ENCODE results near the gene HS3ST4. TPM values are rescaled to one million over a fixed set of nuclear protein-coding genes. Genes with fewer than 3 reads are reported as not detected.

Gene HS3ST4
- total and polyA plus RNA-seq, 2 experiments from 2014 or later: 0.44 to 2.1 TPM

- no peak for TF ChIP-seq ZNF462 (CRISPR knock-in tag; IDR thresholded peaks at IDR 0.05)
- no peak for TF ChIP-seq ZNF331 (CRISPR knock-in tag; IDR thresholded peaks at IDR 0.05; ENCODE audit: low read depth)
These were observed 185.3 kb downstream of the HS3ST4 start (continued) for GRCh38 chr16:25877103-25877502.

DNA sequence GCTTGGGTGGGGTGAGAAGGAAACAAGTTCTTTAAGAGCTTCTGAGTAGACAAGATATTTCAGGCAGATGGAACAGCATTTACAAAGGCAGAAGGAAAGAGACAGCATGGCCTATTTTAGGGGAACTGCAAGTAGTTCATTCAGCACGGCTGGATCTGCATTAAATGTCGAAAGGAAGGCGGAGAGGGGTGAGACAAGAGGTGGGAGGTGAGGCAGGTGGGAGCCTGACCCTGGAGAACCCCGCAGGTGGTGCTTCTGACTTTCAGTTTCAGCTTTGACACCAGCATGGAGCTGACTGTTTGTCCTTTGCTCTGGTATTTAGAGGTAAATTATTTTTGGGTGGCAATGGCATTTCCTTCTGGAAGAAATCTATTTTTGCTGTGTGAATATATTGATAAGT, 194.8 kb downstream of the HS3ST4 start:
- H4K20me1 ChIP-seq (replicated peaks; ENCODE audit: insufficient read depth): no peaks in the 10 kb centered on the region
- DNase-seq (ENCODE audit: low spot score): no peak
- peaks cover 2% of the 10 kb centered on the region for H3K27me3 Mint-ChIP-seq (ENCODE audit: insufficient read depth, low read depth, poor library complexity)
- H3K27ac ChIP-seq (ENCODE audit: low read depth): no peak overlapping the region
- ATAC-seq: no peak
- no peak overlapping the region for H3K4me3 ChIP-seq
- no peaks in the 10 kb centered on the region for H3K79me2 ChIP-seq (replicated peaks; ENCODE audit: insufficient read depth)
- no peak for TF ChIP-seq POLR2AphosphoS5 (IDR thresholded peaks at IDR 0.05; ENCODE audit: low read depth)
- TF ChIP-seq REST (IDR thresholded peaks at IDR 0.05; ENCODE audit: unreplicated experiment): no peak
- TF ChIP-seq ZNF114 (CRISPR knock-in tag; IDR thresholded peaks at IDR 0.05): no peak
- no peak for TF ChIP-seq EZH2 (IDR thresholded peaks at IDR 0.05; ENCODE audit: low read depth, unreplicated experiment)
- no peak for TF ChIP-seq CREB1 (CRISPR knock-in tag; IDR thresholded peaks at IDR 0.05; ENCODE audit: low read depth)
- TF ChIP-seq NANOG (IDR thresholded peaks at IDR 0.05; ENCODE audit: borderline replicate concordance): no peak
- no peak overlapping the region for H2AFZ ChIP-seq
- H3K4me1 Mint-ChIP-seq: peaks cover 17% of the 10 kb centered on the region
- no peaks in the 10 kb centered on the region for H3K9me2 ChIP-seq (ENCODE audit: insufficient read depth)
- H3F3A ChIP-seq (replicated peaks; ENCODE audit: low read depth): no peaks in the 10 kb centered on the region
- H3K27me3 ChIP-seq (ENCODE audit: insufficient read depth): no peaks in the 10 kb centered on the region
- H3K4me1 ChIP-seq (ENCODE audit: insufficient read depth): no peaks in the 10 kb centered on the region
- no peak overlapping the region for H3K4me2 ChIP-seq
- H3K9me3 Mint-ChIP-seq: peaks cover 83% of the 10 kb centered on the region
- H3K4me3 Mint-ChIP-seq: no peak overlapping the region
- H3K36me3 ChIP-seq (ENCODE audit: insufficient read depth): no peaks in the 10 kb centered on the region
- peaks cover 30% of the 10 kb centered on the region; the same call in 2 of the 3 replicates for H3K36me3 Mint-ChIP-seq (ENCODE audit: low read depth)
- no peak overlapping the region for H3K27ac Mint-ChIP-seq
